K562 (cell line): ENCODE data around the gene IFNAR2.

Experiments used
- EP300 ChIP-seq: IDR thresholded peaks from 2 replicates; pipeline ENCODE4 v1.6.1; 2012; ENCODE audit warnings: low read length, improper control_type of control experiment
- EZH2 ChIP-seq: IDR thresholded peaks from 2 replicates; pipeline ENCODE4 v1.6.1; 2012; ENCODE audit warnings: low read depth, mild to moderate bottlenecking, inconsistent platforms, low read length, borderline replicate concordance
- FOXA1 ChIP-seq: fragments of 450-650 bp; IDR thresholded peaks from 2 replicates; pipeline ENCODE4 v1.6.1; 2016; ENCODE audit warnings: mild to moderate bottlenecking, borderline replicate concordance
- NCOA6 ChIP-seq: fragments of 450-650 bp; IDR thresholded peaks from 2 replicates; pipeline ENCODE4 v1.6.1; 2017; ENCODE audit warnings: mild to moderate bottlenecking
- POLR3A ChIP-seq: IDR thresholded peaks from 2 replicates; pipeline ENCODE4 v1.6.1; 2011; ENCODE audit warnings: borderline replicate concordance, mild to moderate bottlenecking, moderate library complexity; ENCODE audit not compliant: insufficient read length, insufficient read depth; ENCODE audit errors: extremely low read depth
- RFX5 ChIP-seq: IDR thresholded peaks from 2 replicates; pipeline ENCODE4 v1.6.1; 2011; ENCODE audit warnings: low read depth, mild to moderate bottlenecking, improper control_type of control experiment, low read length
- TAF1 ChIP-seq: IDR thresholded peaks from 2 replicates; pipeline ENCODE4 v1.6.1; 2011; ENCODE audit warnings: mild to moderate bottlenecking, low read length, moderate library complexity; ENCODE audit not compliant: insufficient read depth, control insufficient read depth, severe bottlenecking; ENCODE audit errors: extremely low read depth
- ZBTB17 ChIP-seq: fragments of 450-650 bp; formaldehyde crosslinking; IDR thresholded peaks from 2 replicates; pipeline ENCODE4 v1.4.0; 2020; ENCODE audit warnings: mild to moderate bottlenecking
- ZNF12 ChIP-seq: sonication (generic); formaldehyde crosslinking; IDR thresholded peaks from 2 replicates; pipeline ENCODE4 v1.4.0; 2020; ENCODE audit warnings: mild to moderate bottlenecking, missing genetic modification reagents
- ZNF668 ChIP-seq: fragments of 250-450 bp; sonication (Bioruptor Pico); IDR thresholded peaks from 2 replicates; pipeline ENCODE4 v1.8.0; 2022; ENCODE audit warnings: mild to moderate bottlenecking, inconsistent platforms
- ZNF77 ChIP-seq: fragments of 250-450 bp; sonication (Bioruptor Pico); IDR thresholded peaks from 2 replicates; pipeline ENCODE4 v1.5.0; 2020
- TF ChIP-seq, protein P1 (sequence below), 2 experiments: fragments of 450-650 bp; formaldehyde crosslinking in 1 of 2; IDR thresholded peaks; 2 replicates each; pipeline versions ENCODE4 v1.4.0 to v1.6.1; 2014 to 2020; ENCODE audit warnings: mild to moderate bottlenecking in 2 of 2, borderline replicate concordance in 1 of 2, low read depth in 1 of 2
- TF ChIP-seq, protein P2 (sequence below), 3 experiments: IDR thresholded peaks in 2 of 3; conservative IDR thresholded peaks in 1 of 3; 2 replicates each; pipeline ENCODE4 v1.5.1; 2011 to 2012; ENCODE audit warnings: low read length in 3 of 3, mild to moderate bottlenecking in 3 of 3, control low read depth in 2 of 3, improper control_type of control experiment in 1 of 3, inconsistent platforms in 1 of 3, low read depth in 1 of 3, mixed read lengths in 1 of 3, moderate library complexity in 1 of 3; ENCODE audit not compliant: insufficient read depth in 2 of 3
- TF ChIP-seq, protein P3 (sequence below): fragments of 250-450 bp; sonication (Bioruptor Pico); IDR thresholded peaks from 2 replicates; pipeline ENCODE4 v1.8.0; 2022; ENCODE audit warnings: moderate library complexity, mild to moderate bottlenecking, inconsistent platforms

DNA sequence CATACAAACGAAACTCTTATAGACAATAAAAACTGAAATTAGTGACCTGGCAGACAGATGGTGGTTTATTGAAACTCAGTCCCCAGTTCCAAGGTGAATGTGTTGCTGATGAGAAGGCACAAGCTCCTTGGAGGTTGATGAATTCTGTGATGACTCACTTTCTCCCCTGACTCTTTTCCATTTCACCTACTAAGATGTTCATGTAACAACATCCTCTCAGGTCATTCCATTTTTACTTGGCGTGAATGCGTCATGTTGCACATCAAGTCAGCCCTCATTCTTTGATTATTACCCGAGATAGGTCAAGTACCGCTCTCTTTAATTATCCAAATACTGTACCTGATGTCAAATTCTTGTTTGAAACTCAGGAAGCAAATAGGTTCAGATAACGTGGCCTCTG lies 26.3 kb downstream of the IFNAR2 start:
- TF ChIP-seq TAF1 (no peak), ZNF12 (CRISPR knock-in tag) (no peak), EP300 (no peak), NCOA6 (no peak), ZBTB17 (CRISPR knock-in tag) (no peak), ZNF668 (CRISPR knock-in tag) (no peak), ZNF77 (CRISPR knock-in tag) (no peak), POLR3A (no peak), FOXA1 (no peak), RFX5 (no peak), EZH2 (no peak)
- TF ChIP-seq, protein P1, sequence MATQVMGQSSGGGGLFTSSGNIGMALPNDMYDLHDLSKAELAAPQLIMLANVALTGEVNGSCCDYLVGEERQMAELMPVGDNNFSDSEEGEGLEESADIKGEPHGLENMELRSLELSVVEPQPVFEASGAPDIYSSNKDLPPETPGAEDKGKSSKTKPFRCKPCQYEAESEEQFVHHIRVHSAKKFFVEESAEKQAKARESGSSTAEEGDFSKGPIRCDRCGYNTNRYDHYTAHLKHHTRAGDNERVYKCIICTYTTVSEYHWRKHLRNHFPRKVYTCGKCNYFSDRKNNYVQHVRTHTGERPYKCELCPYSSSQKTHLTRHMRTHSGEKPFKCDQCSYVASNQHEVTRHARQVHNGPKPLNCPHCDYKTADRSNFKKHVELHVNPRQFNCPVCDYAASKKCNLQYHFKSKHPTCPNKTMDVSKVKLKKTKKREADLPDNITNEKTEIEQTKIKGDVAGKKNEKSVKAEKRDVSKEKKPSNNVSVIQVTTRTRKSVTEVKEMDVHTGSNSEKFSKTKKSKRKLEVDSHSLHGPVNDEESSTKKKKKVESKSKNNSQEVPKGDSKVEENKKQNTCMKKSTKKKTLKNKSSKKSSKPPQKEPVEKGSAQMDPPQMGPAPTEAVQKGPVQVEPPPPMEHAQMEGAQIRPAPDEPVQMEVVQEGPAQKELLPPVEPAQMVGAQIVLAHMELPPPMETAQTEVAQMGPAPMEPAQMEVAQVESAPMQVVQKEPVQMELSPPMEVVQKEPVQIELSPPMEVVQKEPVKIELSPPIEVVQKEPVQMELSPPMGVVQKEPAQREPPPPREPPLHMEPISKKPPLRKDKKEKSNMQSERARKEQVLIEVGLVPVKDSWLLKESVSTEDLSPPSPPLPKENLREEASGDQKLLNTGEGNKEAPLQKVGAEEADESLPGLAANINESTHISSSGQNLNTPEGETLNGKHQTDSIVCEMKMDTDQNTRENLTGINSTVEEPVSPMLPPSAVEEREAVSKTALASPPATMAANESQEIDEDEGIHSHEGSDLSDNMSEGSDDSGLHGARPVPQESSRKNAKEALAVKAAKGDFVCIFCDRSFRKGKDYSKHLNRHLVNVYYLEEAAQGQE (IDR thresholded peaks at IDR 0.05; ENCODE audit: borderline replicate concordance), result no peak
- TF ChIP-seq, protein P1 (CRISPR knock-in tag; IDR thresholded peaks at IDR 0.05; ENCODE audit: low read depth), result no peak
- TF ChIP-seq, protein P2, sequence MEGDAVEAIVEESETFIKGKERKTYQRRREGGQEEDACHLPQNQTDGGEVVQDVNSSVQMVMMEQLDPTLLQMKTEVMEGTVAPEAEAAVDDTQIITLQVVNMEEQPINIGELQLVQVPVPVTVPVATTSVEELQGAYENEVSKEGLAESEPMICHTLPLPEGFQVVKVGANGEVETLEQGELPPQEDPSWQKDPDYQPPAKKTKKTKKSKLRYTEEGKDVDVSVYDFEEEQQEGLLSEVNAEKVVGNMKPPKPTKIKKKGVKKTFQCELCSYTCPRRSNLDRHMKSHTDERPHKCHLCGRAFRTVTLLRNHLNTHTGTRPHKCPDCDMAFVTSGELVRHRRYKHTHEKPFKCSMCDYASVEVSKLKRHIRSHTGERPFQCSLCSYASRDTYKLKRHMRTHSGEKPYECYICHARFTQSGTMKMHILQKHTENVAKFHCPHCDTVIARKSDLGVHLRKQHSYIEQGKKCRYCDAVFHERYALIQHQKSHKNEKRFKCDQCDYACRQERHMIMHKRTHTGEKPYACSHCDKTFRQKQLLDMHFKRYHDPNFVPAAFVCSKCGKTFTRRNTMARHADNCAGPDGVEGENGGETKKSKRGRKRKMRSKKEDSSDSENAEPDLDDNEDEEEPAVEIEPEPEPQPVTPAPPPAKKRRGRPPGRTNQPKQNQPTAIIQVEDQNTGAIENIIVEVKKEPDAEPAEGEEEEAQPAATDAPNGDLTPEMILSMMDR (IDR thresholded peaks at IDR 0.05 in 2 of 3, conservative IDR thresholded peaks at IDR 0.05 in 1 of 3; ENCODE audit: insufficient read depth in 2 of 3, low read depth in 1 of 3, low read length in 3 of 3), result no peak
- TF ChIP-seq, protein P3, sequence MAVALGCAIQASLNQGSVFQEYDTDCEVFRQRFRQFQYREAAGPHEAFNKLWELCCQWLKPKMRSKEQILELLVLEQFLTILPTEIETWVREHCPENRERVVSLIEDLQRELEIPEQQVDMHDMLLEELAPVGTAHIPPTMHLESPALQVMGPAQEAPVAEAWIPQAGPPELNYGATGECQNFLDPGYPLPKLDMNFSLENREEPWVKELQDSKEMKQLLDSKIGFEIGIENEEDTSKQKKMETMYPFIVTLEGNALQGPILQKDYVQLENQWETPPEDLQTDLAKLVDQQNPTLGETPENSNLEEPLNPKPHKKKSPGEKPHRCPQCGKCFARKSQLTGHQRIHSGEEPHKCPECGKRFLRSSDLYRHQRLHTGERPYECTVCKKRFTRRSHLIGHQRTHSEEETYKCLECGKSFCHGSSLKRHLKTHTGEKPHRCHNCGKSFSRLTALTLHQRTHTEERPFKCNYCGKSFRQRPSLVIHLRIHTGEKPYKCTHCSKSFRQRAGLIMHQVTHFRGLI (CRISPR knock-in tag), result no peak
